Keratinocyte (primary cell): Measurements from ENCODE around the gene POR. TPM values are rescaled to one million over a fixed set of nuclear protein-coding genes. Genes with fewer than 3 reads are reported as not detected.

ENCODE experiments used
- DNase-seq: peaks from one replicate; pipeline ENCODE4 v3.0.0-alpha.2; 2011; ENCODE audit warnings: low read depth, missing footprints, low spot score
- FAIRE-seq: peaks from 2 replicates; lab custom pipeline; 2011; peaks lifted over from hg19 to GRCh38; lab: Jason Lieb, UNC
- H2AFZ ChIP-seq: 2 replicates; pipeline ENCODE4 v1.6.0; 2012; ENCODE audit warnings: low read length, control low read depth, inconsistent platforms; ENCODE audit not compliant: control insufficient read depth
- H3K27ac ChIP-seq: 2 replicates; pipeline ENCODE4 v1.5.1; 2011; ENCODE audit warnings: low read length; ENCODE audit not compliant: control insufficient read depth, insufficient read depth
- H3K27me3 ChIP-seq: 3 replicates; pipeline ENCODE4 v1.6.0; 2011; ENCODE audit warnings: low read length; ENCODE audit not compliant: control insufficient read depth, insufficient read depth; ENCODE audit errors: extremely low read depth
- H3K36me3 ChIP-seq, 2 experiments: 2 replicates in 1 of 2; 3 replicates in 1 of 2; pipeline ENCODE4 v1.5.1; 2011; ENCODE audit warnings: low read length in 2 of 2, mild to moderate bottlenecking in 1 of 2; ENCODE audit not compliant: control insufficient read depth in 2 of 2, insufficient read depth in 2 of 2; ENCODE audit errors: extremely low read depth in 1 of 2
- H3K4me1 ChIP-seq: 3 replicates; pipeline ENCODE4 v1.5.1; 2011; ENCODE audit warnings: low read length; ENCODE audit not compliant: control insufficient read depth, insufficient read depth; ENCODE audit errors: extremely low read depth
- H3K4me2 ChIP-seq: 3 replicates; pipeline ENCODE4 v1.6.0; 2011; ENCODE audit warnings: low read depth, low read length; ENCODE audit not compliant: control insufficient read depth, insufficient read depth; ENCODE audit errors: extremely low read depth
- H3K4me3 ChIP-seq, 3 experiments: fragments of 200-600 bp in 1 of 3; sonication (generic) in 1 of 3; 2 replicates in 2 of 3; 3 replicates in 1 of 3; pipeline ENCODE4 v1.5.1; 2011 to 2016; ENCODE audit warnings: low read length in 3 of 3, mild to moderate bottlenecking in 3 of 3, control low read depth in 2 of 3, inconsistent platforms in 1 of 3, low read depth in 1 of 3, mixed read lengths in 1 of 3, mixed run types in 1 of 3, moderate library complexity in 1 of 3; ENCODE audit not compliant: control insufficient read depth in 2 of 3, insufficient read depth in 2 of 3; ENCODE audit errors: extremely low read depth in 1 of 3
- H3K79me2 ChIP-seq: 2 replicates; pipeline ENCODE4 v1.6.0; 2012; ENCODE audit warnings: low read length; ENCODE audit not compliant: control insufficient read depth, insufficient read depth
- H3K9ac ChIP-seq: 3 replicates; pipeline ENCODE4 v1.6.0; 2011; ENCODE audit warnings: low read length; ENCODE audit not compliant: control insufficient read depth, insufficient read depth; ENCODE audit errors: extremely low read depth
- H3K9me1 ChIP-seq: 3 replicates; pipeline ENCODE4 v1.6.0; 2011; ENCODE audit warnings: low read length; ENCODE audit not compliant: control insufficient read depth, insufficient read depth; ENCODE audit errors: extremely low read depth
- H3K9me3 ChIP-seq: 2 replicates; pipeline ENCODE4 v1.5.1; 2012; ENCODE audit warnings: low read depth, low read length; ENCODE audit not compliant: control insufficient read depth
- H4K20me1 ChIP-seq: 3 replicates; pipeline ENCODE4 v1.6.0; 2011; ENCODE audit warnings: low read length; ENCODE audit not compliant: control insufficient read depth, insufficient read depth; ENCODE audit errors: extremely low read depth
- CTCF ChIP-seq, 3 experiments: IDR thresholded peaks in 1 of 3; conservative IDR thresholded peaks in 1 of 3; optimal IDR thresholded peaks in 1 of 3; 2 replicates in 2 of 3; 3 replicates in 1 of 3; pipeline versions ENCODE3 to v1.5.1; 2011; ENCODE audit warnings: low read length in 3 of 3, mild to moderate bottlenecking in 3 of 3, moderate library complexity in 2 of 3, control low read depth in 1 of 3, inconsistent platforms in 1 of 3; ENCODE audit not compliant: insufficient read depth in 2 of 3; ENCODE audit errors: extremely low read depth in 1 of 3
- EZH2 ChIP-seq: IDR thresholded peaks from one replicate; pipeline ENCODE4 v1.6.1; 2012; ENCODE audit warnings: inconsistent platforms, mild to moderate bottlenecking, low read length, moderate library complexity
- dilution Hi-C: fragments of 300-500 bp; cut with MboI; formaldehyde crosslinking; loops from one replicate; pipeline ENCODE4 v1.7.0; 2020; ENCODE audit warnings: low sequenced_read_pairs; ENCODE audit not compliant: extremely low pct_ligation_motif_present
- polyA plus RNA-seq, 5 experiments: library from polyadenylated mRNA; depleted of rRNA in 3 of 5; stranded (reverse) in 3 of 5; stranded (forward) in 1 of 5; unstranded in 1 of 5; fragments of >200 nt; gene quantifications; 1 replicate in 1 of 5; 2 replicates in 3 of 5; 3 replicates in 1 of 5; pipeline versions ENCODE4 v1.2.1 to v1.2.3, GENCODE V29; 2011 to 2012; ENCODE audit warnings: missing spikeins in 2 of 5, low read depth in 1 of 5, low replicate concordance in 1 of 5

Gene POR
- polyA plus RNA-seq, 1 donor (not counting 4 experiments of a cell fraction or from before 2014, with no cell fraction given): 28.6 TPM

- Histone ChIP-seq H3K4me3 (peak overlapping the region in 1 of 3 experiments; percentile 57), H2AFZ (peak overlapping the region; percentile 34), H3K4me1 (peaks cover 30% of the 10 kb centered on the region), H3K27ac (peak overlapping the region; percentile 15), H3K36me3 (peaks cover 14% of the 10 kb centered on the region in 2 experiments), H3K9me3 (no peaks in the 10 kb centered on the region), H3K27me3 (no peaks in the 10 kb centered on the region), H3K9ac (peak overlapping the region; percentile 14), H3K79me2 (peaks cover 23% of the 10 kb centered on the region), H3K9me1 (no peaks in the 10 kb centered on the region), H3K4me2 (peak overlapping the region; percentile 66), H4K20me1 (no peaks in the 10 kb centered on the region)
- dilution Hi-C loops: no loop called here
- FAIRE-seq (no peak), DNase-seq (no peak)
- TF ChIP-seq EZH2 (no peak), CTCF (optimal IDR thresholded peaks at IDR 0.05 in 1 of 3, IDR thresholded peaks at IDR 0.05 in 1 of 3, conservative IDR thresholded peaks at IDR 0.05 in 1 of 3; ENCODE audit: extremely low read depth in 1 of 3, insufficient read depth in 2 of 3, low read length in 3 of 3) (no peak)
Measured at GRCh38 chr7:75878312-75878768, 36.6 kb upstream of the POR start.

GRCh38 chr7:75878769-75879611 lies 36.0 kb upstream of the POR start, which contains the start of gene RHBDD2:
Gene RHBDD2, plus strand, starts transcription at chr7:75879034. Its CDS starts 49 bp downstream, at chr7:75879083.
- H4K20me1 ChIP-seq: no peaks in the 10 kb centered on the region
- H3K9me3 ChIP-seq: no peaks in the 10 kb centered on the region
- peak within 1 kb of the TSS; percentile 79 for H3K27ac ChIP-seq
- peaks cover 30% of the 10 kb centered on the region for H3K4me1 ChIP-seq
- no peak for FAIRE-seq
- no peak for TF ChIP-seq EZH2
- TF ChIP-seq CTCF (optimal IDR thresholded peaks at IDR 0.05 in 1 of 3, IDR thresholded peaks at IDR 0.05 in 1 of 3, conservative IDR thresholded peaks at IDR 0.05 in 1 of 3; ENCODE audit: extremely low read depth in 1 of 3, insufficient read depth in 2 of 3, low read length in 3 of 3): peak in 2 of 3 experiments; percentile 10 to 14
- peak within 1 kb of the TSS; percentile 71 to 88 (median 84) for H3K4me3 ChIP-seq
- peak within 1 kb of the TSS; percentile 97 for H3K4me2 ChIP-seq
- peaks cover 17% of the 10 kb centered on the region in 2 experiments for H3K36me3 ChIP-seq
- peak; percentile 59 for DNase-seq
- dilution Hi-C loops: no loop called here
- peak within 1 kb of the TSS; percentile 96 for H2AFZ ChIP-seq
- H3K9me1 ChIP-seq: no peaks in the 10 kb centered on the region
- peak within 1 kb of the TSS; percentile 89 for H3K9ac ChIP-seq
- H3K79me2 ChIP-seq: peaks cover 23% of the 10 kb centered on the region
- H3K27me3 ChIP-seq: no peaks in the 10 kb centered on the region
